Neural progenitor cell (in vitro differentiated cells): ENCODE results near the gene TPSB2. TPM values are rescaled to one million over a fixed set of nuclear protein-coding genes. Genes with fewer than 3 reads are reported as not detected.

ENCODE experiments used
- DNase-seq: peaks from one replicate; pipeline ENCODE4 v3.0.0-alpha.2; 2016; ENCODE audit warnings: low spot score
- H2AFZ ChIP-seq: fragments of 200-600 bp; sonication (generic); replicated peaks from 2 replicates; pipeline ENCODE4 v1.6.1; 2016; ENCODE audit warnings: antibody characterized with exemption
- H3F3A ChIP-seq: fragments of 200-600 bp; sonication (generic); 2 replicates; pipeline ENCODE4 v1.6.1; 2016; ENCODE audit warnings: antibody characterized with exemption, low read depth
- H3K27ac ChIP-seq: fragments of 200-600 bp; sonication (generic); 2 replicates; pipeline ENCODE4 v1.5.1; 2016; ENCODE audit warnings: mild to moderate bottlenecking
- H3K27me3 ChIP-seq: fragments of 200-600 bp; sonication (generic); 2 replicates; pipeline ENCODE4 v1.6.1; 2016; ENCODE audit warnings: mild to moderate bottlenecking, moderate library complexity
- H3K36me3 ChIP-seq: fragments of 200-600 bp; sonication (generic); 2 replicates; pipeline ENCODE4 v1.5.1; 2016
- H3K4me1 ChIP-seq: fragments of 200-600 bp; sonication (generic); 2 replicates; pipeline ENCODE4 v1.6.1; 2016; ENCODE audit warnings: mixed run types
- H3K4me2 ChIP-seq: fragments of 200-600 bp; sonication (generic); 2 replicates; pipeline ENCODE4 v1.6.1; 2016
- H3K4me3 ChIP-seq: fragments of 200-600 bp; sonication (generic); 2 replicates; pipeline ENCODE4 v1.5.1; 2016
- H3K79me2 ChIP-seq: fragments of 200-600 bp; sonication (generic); 2 replicates; pipeline ENCODE4 v1.6.1; 2016; ENCODE audit warnings: low read depth
- H3K9ac ChIP-seq: fragments of 200-600 bp; sonication (generic); 2 replicates; pipeline ENCODE4 v1.6.1; 2016
- H3K9me3 ChIP-seq: fragments of 200-600 bp; sonication (generic); 2 replicates; pipeline ENCODE4 v1.5.1; 2016; ENCODE audit warnings: low read depth
- H4K20me1 ChIP-seq: fragments of 200-600 bp; sonication (generic); 2 replicates; pipeline ENCODE4 v1.6.1; 2016; ENCODE audit warnings: low read depth
- H3K27ac Mint-ChIP-seq: 3 replicates; pipeline ENCODE4 v1.8.0; 2021; ENCODE audit warnings: mixed read lengths
- H3K27me3 Mint-ChIP-seq: 2 replicates; pipeline ENCODE4 v1.8.0; 2022; ENCODE audit warnings: low read depth, mild to moderate bottlenecking, inconsistent platforms, moderate library complexity, mixed read lengths; ENCODE audit not compliant: insufficient read depth
- H3K36me3 Mint-ChIP-seq: 3 replicates; pipeline ENCODE4 v1.8.0; 2021; ENCODE audit warnings: mixed read lengths
- H3K4me1 Mint-ChIP-seq: 3 replicates; pipeline ENCODE4 v1.8.0; 2021; ENCODE audit warnings: mixed read lengths
- H3K4me3 Mint-ChIP-seq: 3 replicates; pipeline ENCODE4 v1.8.0; 2021; ENCODE audit warnings: mild to moderate bottlenecking, moderate library complexity, mixed read lengths
- H3K9me3 Mint-ChIP-seq: 3 replicates; pipeline ENCODE4 v1.8.0; 2020; ENCODE audit warnings: mixed read lengths
- CTCF ChIP-seq: fragments of 200-600 bp; sonication (generic); IDR thresholded peaks from 2 replicates; pipeline ENCODE4 v1.5.1; 2017; ENCODE audit warnings: antibody characterized with exemption, mild to moderate bottlenecking
- EZH2 ChIP-seq: fragments of 200-600 bp; sonication (generic); IDR thresholded peaks from 2 replicates; pipeline ENCODE4 v1.6.1; 2017; ENCODE audit warnings: antibody characterized with exemption, mild to moderate bottlenecking, moderate library complexity
- EZH2phosphoT487 ChIP-seq: fragments of 200-600 bp; sonication (generic); IDR thresholded peaks from 2 replicates; pipeline ENCODE4 v1.6.1; 2017; ENCODE audit warnings: antibody characterized with exemption
- total RNA-seq: library from RNA; depleted of rRNA; stranded (reverse); fragments of >200 nt; gene quantifications from 2 replicates; pipeline ENCODE4 v1.2.3, GENCODE V29; 2015; ENCODE audit warnings: low replicate concordance

The TPSB2 gene
- total RNA-seq, 1 donor from 2014 or later, result not detected

GRCh38 chr16:1204933-1205332 is 25.1 kb downstream of the TPSB2 start:
- Mint-ChIP-seq H3K27ac (no peak overlapping the region), H3K27me3 (peaks cover 1% of the 10 kb centered on the region), H3K9me3 (no peaks in the 10 kb centered on the region), H3K36me3 (peaks cover 6% of the 10 kb centered on the region), H3K4me3 (no peak overlapping the region), H3K4me1 (no peaks in the 10 kb centered on the region)
- no peaks in the 10 kb centered on the region for H3K79me2 ChIP-seq
- no peaks in the 10 kb centered on the region for H3K36me3 ChIP-seq
- no peak overlapping the region for H3K9ac ChIP-seq
- DNase-seq, result no peak
- H3K9me3 ChIP-seq, result no peaks in the 10 kb centered on the region
- H3K27ac ChIP-seq, result no peak overlapping the region
- H3K4me2 ChIP-seq, result no peak overlapping the region
- no peaks in the 10 kb centered on the region for H3K27me3 ChIP-seq
- H3K4me3 ChIP-seq, result no peak overlapping the region
- H3F3A ChIP-seq, result no peaks in the 10 kb centered on the region
- TF ChIP-seq CTCF (no peak), EZH2 (no peak), EZH2phosphoT487 (no peak)
- H2AFZ ChIP-seq, result no peak overlapping the region
- no peaks in the 10 kb centered on the region for H3K4me1 ChIP-seq
- H4K20me1 ChIP-seq, result peaks cover 9% of the 10 kb centered on the region

GRCh38 chr16:1202274-1202673 is 27.7 kb downstream of the TPSB2 start:
- H3K4me3 Mint-ChIP-seq, result no peak overlapping the region
- Histone ChIP-seq H3K79me2 (no peaks in the 10 kb centered on the region), H3K4me3 (no peak overlapping the region), H3K27me3 (no peaks in the 10 kb centered on the region), H3K4me1 (no peaks in the 10 kb centered on the region), H3F3A (no peaks in the 10 kb centered on the region), H3K36me3 (no peaks in the 10 kb centered on the region), H4K20me1 (peaks cover 21% of the 10 kb centered on the region), H3K27ac (no peak overlapping the region), H2AFZ (no peak overlapping the region), H3K4me2 (no peak overlapping the region), H3K9me3 (no peaks in the 10 kb centered on the region), H3K9ac (no peak overlapping the region)
- no peak for DNase-seq
- TF ChIP-seq EZH2, result no peak
- no peak for TF ChIP-seq CTCF
- TF ChIP-seq EZH2phosphoT487, result no peak
- peaks cover 2% of the 10 kb centered on the region for H3K27me3 Mint-ChIP-seq
- peaks cover 6% of the 10 kb centered on the region for H3K36me3 Mint-ChIP-seq
- H3K9me3 Mint-ChIP-seq, result no peaks in the 10 kb centered on the region
- no peak overlapping the region for H3K27ac Mint-ChIP-seq
- peaks cover 4% of the 10 kb centered on the region for H3K4me1 Mint-ChIP-seq

GRCh38 chr16:1201444-1201843 is 28.5 kb downstream of the TPSB2 start:
- Histone ChIP-seq H3K9ac (no peak overlapping the region), H3K4me2 (no peak overlapping the region), H3K27ac (no peak overlapping the region), H3K36me3 (no peaks in the 10 kb centered on the region), H3K27me3 (no peaks in the 10 kb centered on the region), H3F3A (no peaks in the 10 kb centered on the region), H3K4me1 (no peaks in the 10 kb centered on the region), H3K4me3 (no peak overlapping the region), H3K9me3 (no peaks in the 10 kb centered on the region), H3K79me2 (no peaks in the 10 kb centered on the region), H4K20me1 (peaks cover 29% of the 10 kb centered on the region), H2AFZ (no peak overlapping the region)
- TF ChIP-seq CTCF (no peak), EZH2 (no peak), EZH2phosphoT487 (no peak)
- peaks cover 6% of the 10 kb centered on the region for H3K36me3 Mint-ChIP-seq
- no peak overlapping the region for H3K27ac Mint-ChIP-seq
- no peaks in the 10 kb centered on the region for H3K9me3 Mint-ChIP-seq
- H3K27me3 Mint-ChIP-seq, result peaks cover 2% of the 10 kb centered on the region
- H3K4me3 Mint-ChIP-seq, result no peak overlapping the region
- peaks cover 10% of the 10 kb centered on the region for H3K4me1 Mint-ChIP-seq
- DNase-seq, result no peak
